ENCODE measurements around the gene CBX5. TPM values are rescaled to one million over a fixed set of nuclear protein-coding genes. Genes with fewer than 3 reads are reported as not detected.

The CBX5 gene
- total and polyA plus RNA-seq, 9 of the 15 experiments (the other 6 are each of a cell fraction or from before 2014, with no cell fraction given) = 32.6 to 102 (median 59.2) TPM

DNA sequence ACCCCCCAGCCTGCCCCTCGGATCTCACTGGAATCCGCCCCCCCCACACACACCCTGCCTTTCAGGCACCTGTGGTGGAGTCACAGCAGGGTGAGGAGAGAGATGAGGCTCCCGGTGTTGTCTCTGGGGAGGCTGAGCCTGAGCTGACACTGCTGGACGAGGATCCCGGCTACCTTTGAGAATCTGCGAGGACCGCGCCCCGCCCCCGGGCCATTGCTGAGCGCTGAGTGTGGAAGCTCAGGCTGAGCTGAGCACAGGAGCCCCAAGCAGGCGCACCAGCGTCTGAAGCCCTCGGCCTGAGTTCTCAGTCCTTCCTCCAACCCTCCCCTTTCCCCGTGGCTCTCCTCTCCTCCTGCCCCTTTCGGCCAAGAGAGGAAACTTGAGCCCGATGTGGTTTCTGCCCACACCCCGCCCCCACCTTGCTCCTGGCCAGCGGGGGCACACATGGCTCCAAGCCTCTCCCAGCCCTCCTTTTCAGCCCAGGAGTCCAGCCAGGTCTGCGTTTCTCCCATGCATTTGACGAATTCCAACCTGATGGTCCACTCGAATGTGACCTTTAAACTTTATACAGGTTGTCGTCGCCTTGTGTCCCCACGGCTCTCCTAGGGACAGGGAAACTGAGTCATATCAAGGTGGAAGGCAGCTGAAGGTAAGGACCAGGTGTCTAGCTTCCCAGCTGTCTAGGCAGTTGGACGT lies 21.0 kb upstream of the CBX5 start, which contains the start of gene NFE2 (continued):
- TF ChIP-seq, protein P1, sequence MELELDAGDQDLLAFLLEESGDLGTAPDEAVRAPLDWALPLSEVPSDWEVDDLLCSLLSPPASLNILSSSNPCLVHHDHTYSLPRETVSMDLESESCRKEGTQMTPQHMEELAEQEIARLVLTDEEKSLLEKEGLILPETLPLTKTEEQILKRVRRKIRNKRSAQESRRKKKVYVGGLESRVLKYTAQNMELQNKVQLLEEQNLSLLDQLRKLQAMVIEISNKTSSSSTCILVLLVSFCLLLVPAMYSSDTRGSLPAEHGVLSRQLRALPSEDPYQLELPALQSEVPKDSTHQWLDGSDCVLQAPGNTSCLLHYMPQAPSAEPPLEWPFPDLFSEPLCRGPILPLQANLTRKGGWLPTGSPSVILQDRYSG (tag; conservative IDR thresholded peaks at IDR 0.05; ENCODE audit: low read depth) = no peak
- TF ChIP-seq NEUROD1 (IDR thresholded peaks at IDR 0.05; ENCODE audit: borderline replicate concordance, low read depth, low read length, partially characterized antibody) (peak; percentile 17), SIN3A (IDR thresholded peaks at IDR 0.05; ENCODE audit: borderline replicate concordance in 2 of 2, control insufficient read depth in 1 of 2, low read depth in 2 of 2, low read length in 2 of 2) (peak; percentile 63 to 80; a peak in 2 of 4 replicates), ARNT (IDR thresholded peaks at IDR 0.05) (0 out of 4 replicates have a peak, but pooled peaks of 1 of the 2 experiments have one; percentile 32), TGIF2 (CRISPR knock-in tag; IDR thresholded peaks at IDR 0.05) (no peak), HMG20B (CRISPR knock-in tag; IDR thresholded peaks at IDR 0.05) (no peak), RAD51 (IDR thresholded peaks at IDR 0.05; ENCODE audit: borderline replicate concordance, low read depth) (no peak), ZNF239 (CRISPR knock-in tag; IDR thresholded peaks at IDR 0.05) (no peak), TAF15 (IDR thresholded peaks at IDR 0.05; ENCODE audit: low read depth, low read length) (no peak), ZSCAN29 (IDR thresholded peaks at IDR 0.05) (no peak), RB1 (IDR thresholded peaks at IDR 0.05; ENCODE audit: low read depth) (peak; percentile 10; the same call in 1 of the 2 replicates), RBFOX2 (IDR thresholded peaks at IDR 0.05; ENCODE audit: low read depth, low read length) (peak; percentile 88)
- TF ChIP-seq, protein P2, sequence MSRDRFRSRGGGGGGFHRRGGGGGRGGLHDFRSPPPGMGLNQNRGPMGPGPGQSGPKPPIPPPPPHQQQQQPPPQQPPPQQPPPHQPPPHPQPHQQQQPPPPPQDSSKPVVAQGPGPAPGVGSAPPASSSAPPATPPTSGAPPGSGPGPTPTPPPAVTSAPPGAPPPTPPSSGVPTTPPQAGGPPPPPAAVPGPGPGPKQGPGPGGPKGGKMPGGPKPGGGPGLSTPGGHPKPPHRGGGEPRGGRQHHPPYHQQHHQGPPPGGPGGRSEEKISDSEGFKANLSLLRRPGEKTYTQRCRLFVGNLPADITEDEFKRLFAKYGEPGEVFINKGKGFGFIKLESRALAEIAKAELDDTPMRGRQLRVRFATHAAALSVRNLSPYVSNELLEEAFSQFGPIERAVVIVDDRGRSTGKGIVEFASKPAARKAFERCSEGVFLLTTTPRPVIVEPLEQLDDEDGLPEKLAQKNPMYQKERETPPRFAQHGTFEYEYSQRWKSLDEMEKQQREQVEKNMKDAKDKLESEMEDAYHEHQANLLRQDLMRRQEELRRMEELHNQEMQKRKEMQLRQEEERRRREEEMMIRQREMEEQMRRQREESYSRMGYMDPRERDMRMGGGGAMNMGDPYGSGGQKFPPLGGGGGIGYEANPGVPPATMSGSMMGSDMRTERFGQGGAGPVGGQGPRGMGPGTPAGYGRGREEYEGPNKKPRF (IDR thresholded peaks at IDR 0.05; ENCODE audit: low read depth, low read length) = no peak
- TF ChIP-seq, protein P3, sequence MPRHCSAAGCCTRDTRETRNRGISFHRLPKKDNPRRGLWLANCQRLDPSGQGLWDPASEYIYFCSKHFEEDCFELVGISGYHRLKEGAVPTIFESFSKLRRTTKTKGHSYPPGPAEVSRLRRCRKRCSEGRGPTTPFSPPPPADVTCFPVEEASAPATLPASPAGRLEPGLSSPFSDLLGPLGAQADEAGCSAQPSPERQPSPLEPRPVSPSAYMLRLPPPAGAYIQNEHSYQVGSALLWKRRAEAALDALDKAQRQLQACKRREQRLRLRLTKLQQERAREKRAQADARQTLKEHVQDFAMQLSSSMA (CRISPR knock-in tag; IDR thresholded peaks at IDR 0.05) = no peak
- TF ChIP-seq, protein P4, sequence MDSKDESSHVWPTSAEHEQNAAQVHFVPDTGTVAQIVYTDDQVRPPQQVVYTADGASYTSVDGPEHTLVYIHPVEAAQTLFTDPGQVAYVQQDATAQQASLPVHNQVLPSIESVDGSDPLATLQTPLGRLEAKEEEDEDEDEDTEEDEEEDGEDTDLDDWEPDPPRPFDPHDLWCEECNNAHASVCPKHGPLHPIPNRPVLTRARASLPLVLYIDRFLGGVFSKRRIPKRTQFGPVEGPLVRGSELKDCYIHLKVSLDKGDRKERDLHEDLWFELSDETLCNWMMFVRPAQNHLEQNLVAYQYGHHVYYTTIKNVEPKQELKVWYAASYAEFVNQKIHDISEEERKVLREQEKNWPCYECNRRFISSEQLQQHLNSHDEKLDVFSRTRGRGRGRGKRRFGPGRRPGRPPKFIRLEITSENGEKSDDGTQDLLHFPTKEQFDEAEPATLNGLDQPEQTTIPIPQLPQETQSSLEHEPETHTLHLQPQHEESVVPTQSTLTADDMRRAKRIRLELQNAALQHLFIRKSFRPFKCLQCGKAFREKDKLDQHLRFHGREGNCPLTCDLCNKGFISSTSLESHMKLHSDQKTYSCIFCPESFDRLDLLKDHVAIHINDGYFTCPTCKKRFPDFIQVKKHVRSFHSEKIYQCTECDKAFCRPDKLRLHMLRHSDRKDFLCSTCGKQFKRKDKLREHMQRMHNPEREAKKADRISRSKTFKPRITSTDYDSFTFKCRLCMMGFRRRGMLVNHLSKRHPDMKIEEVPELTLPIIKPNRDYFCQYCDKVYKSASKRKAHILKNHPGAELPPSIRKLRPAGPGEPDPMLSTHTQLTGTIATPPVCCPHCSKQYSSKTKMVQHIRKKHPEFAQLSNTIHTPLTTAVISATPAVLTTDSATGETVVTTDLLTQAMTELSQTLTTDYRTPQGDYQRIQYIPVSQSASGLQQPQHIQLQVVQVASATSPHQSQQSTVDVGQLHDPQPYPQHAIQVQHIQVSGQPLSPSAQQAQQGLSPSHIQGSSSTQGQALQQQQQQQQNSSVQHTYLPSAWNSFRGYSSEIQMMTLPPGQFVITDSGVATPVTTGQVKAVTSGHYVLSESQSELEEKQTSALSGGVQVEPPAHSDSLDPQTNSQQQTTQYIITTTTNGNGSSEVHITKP (IDR thresholded peaks at IDR 0.05; ENCODE audit: partially characterized antibody) = peak; percentile 9
- TF ChIP-seq, protein P5, sequence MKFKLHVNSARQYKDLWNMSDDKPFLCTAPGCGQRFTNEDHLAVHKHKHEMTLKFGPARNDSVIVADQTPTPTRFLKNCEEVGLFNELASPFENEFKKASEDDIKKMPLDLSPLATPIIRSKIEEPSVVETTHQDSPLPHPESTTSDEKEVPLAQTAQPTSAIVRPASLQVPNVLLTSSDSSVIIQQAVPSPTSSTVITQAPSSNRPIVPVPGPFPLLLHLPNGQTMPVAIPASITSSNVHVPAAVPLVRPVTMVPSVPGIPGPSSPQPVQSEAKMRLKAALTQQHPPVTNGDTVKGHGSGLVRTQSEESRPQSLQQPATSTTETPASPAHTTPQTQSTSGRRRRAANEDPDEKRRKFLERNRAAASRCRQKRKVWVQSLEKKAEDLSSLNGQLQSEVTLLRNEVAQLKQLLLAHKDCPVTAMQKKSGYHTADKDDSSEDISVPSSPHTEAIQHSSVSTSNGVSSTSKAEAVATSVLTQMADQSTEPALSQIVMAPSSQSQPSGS (CRISPR knock-in tag; IDR thresholded peaks at IDR 0.05) = no peak
